CD4-positive, alpha-beta T cell (primary cell): Measurements from ENCODE around the gene TFEC. TPM values are rescaled to one million over a fixed set of nuclear protein-coding genes. Genes with fewer than 3 reads are reported as not detected.

Source experiments
- ATAC-seq: fragments of 200-7000 bp; cut with Tn5 transposase; one replicate; pipeline ENCODE4 v1.10.0; 2022; ENCODE audit warnings: mild to moderate bottlenecking; ENCODE audit not compliant: poor library complexity
- CTCF ChIA-PET: fragments of 350-600 bp; sonication (Branson Sonifier 250); formaldehyde crosslinking; loops from one replicate; lab custom pipeline; 2021; ENCODE audit warnings: antibody characterized with exemption, inconsistent platforms; lab: Charles Lee
- POLR2A ChIA-PET: fragments of 350-600 bp; sonication (Branson Sonifier 250); formaldehyde crosslinking; loops from one replicate; lab custom pipeline; 2021; ENCODE audit warnings: antibody characterized with exemption, inconsistent platforms; lab: Charles Lee
- DNase-seq, 14 experiments: peaks; one replicate each; pipeline ENCODE4 v3.0.0-alpha.2; 2013 to 2020; ENCODE audit warnings: mixed read lengths in 2 of 14
- H3K27ac ChIP-seq, 2 donors: one replicate each; pipeline versions ENCODE4 v1.5.1 to v1.7.0; 2013; ENCODE audit warnings: low read length in 2 of 2, low read depth in 1 of 2, mild to moderate bottlenecking in 1 of 2
- H3K27me3 ChIP-seq, 2 experiments: 1 replicate in 1 of 2; 2 replicates in 1 of 2; pipeline versions ENCODE4 v1.6.1 to v1.7.0; 2013; ENCODE audit warnings: low read length in 2 of 2, control low read depth in 1 of 2, mild to moderate bottlenecking in 1 of 2, moderate library complexity in 1 of 2; ENCODE audit not compliant: insufficient read depth in 2 of 2, control insufficient read depth in 1 of 2
- H3K36me3 ChIP-seq: one replicate; pipeline ENCODE4 v1.6.1; 2013; ENCODE audit warnings: low read length, control low read depth; ENCODE audit not compliant: insufficient read depth
- H3K4me1 ChIP-seq: one replicate; pipeline ENCODE4 v1.6.1; 2013; ENCODE audit warnings: low read length, control low read depth; ENCODE audit not compliant: insufficient read depth
- H3K4me3 ChIP-seq: one replicate; pipeline ENCODE4 v1.5.1; 2013; ENCODE audit warnings: mild to moderate bottlenecking, low read length, moderate library complexity
- H3K9me3 ChIP-seq, 2 experiments: 1 replicate in 1 of 2; 2 replicates in 1 of 2; pipeline versions ENCODE4 v1.6.1 to v1.7.0; 2013; ENCODE audit warnings: low read length in 2 of 2, mild to moderate bottlenecking in 2 of 2, control low read depth in 1 of 2, moderate library complexity in 1 of 2; ENCODE audit not compliant: control insufficient read depth in 1 of 2, insufficient read depth in 1 of 2
- H3K27ac Mint-ChIP-seq: one replicate; pipeline ENCODE4 v1.8.0; 2020; ENCODE audit warnings: mixed read lengths
- H3K27me3 Mint-ChIP-seq: one replicate; pipeline ENCODE4 v1.8.0; 2021; ENCODE audit warnings: mixed read lengths
- H3K36me3 Mint-ChIP-seq: one replicate; pipeline ENCODE4 v1.8.0; 2021; ENCODE audit warnings: low read depth, mixed read lengths
- H3K4me1 Mint-ChIP-seq: one replicate; pipeline ENCODE4 v1.8.0; 2021; ENCODE audit warnings: low read depth, mixed read lengths
- H3K4me3 Mint-ChIP-seq: one replicate; pipeline ENCODE4 v1.8.0; 2020; ENCODE audit warnings: mild to moderate bottlenecking, mixed read lengths
- H3K9me3 Mint-ChIP-seq: one replicate; pipeline ENCODE4 v1.8.0; 2020; ENCODE audit warnings: mixed read lengths
- CTCF ChIP-seq: fragments of 200-600 bp; IDR thresholded peaks from one replicate; pipeline ENCODE4 v1.8.0; 2022; ENCODE audit warnings: antibody characterized with exemption, mild to moderate bottlenecking
- intact Hi-C, 2 experiments: fragments of 100-400 bp; cut with DNase I in 1 of 2; cut with micrococcal nuclease in 1 of 2; formaldehyde crosslinking; loops; one replicate each; pipeline versions ENCODE4 v1.15.1 to v1.9.0; 2023 to 2025; cut with DNase I, micrococcal nuclease
- total RNA-seq, 174 experiments: library from RNA in 2 of 174; stranded (reverse) in 2 of 174; gene quantifications; one replicate each; pipeline ENCODE4 v1.2.3 and lab custom pipeline; 2021 to 2026

Gene TFEC
- total RNA-seq, 2 experiments from 2014 or later, result not detected

- DNase-seq (no peak), ATAC-seq (no peak)
- H3K36me3 Mint-ChIP-seq, result no peaks in the 10 kb centered on the region
- H3K9me3 Mint-ChIP-seq, result no peaks in the 10 kb centered on the region
- no peaks in the 10 kb centered on the region for H3K4me1 Mint-ChIP-seq
- intact Hi-C loops, result no loop called here
- ChIA-PET CTCF (no interaction called here), POLR2A (no interaction called here)
- H3K4me3 Mint-ChIP-seq, result no peak overlapping the region
- Histone ChIP-seq H3K9me3 (no peaks in the 10 kb centered on the region), H3K27me3 (no peaks in the 10 kb centered on the region), H3K4me1 (no peaks in the 10 kb centered on the region), H3K4me3 (no peak overlapping the region), H3K36me3 (no peaks in the 10 kb centered on the region), H3K27ac (no peak overlapping the region)
- no peak for TF ChIP-seq CTCF
- H3K27ac Mint-ChIP-seq, result no peak overlapping the region
- H3K27me3 Mint-ChIP-seq, result peaks cover 5% of the 10 kb centered on the region
Measured at GRCh38 chr7:116034411-116034810, 3.8 kb upstream of the TFEC start.

GRCh38 chr7:116032886-116033285 is 2.3 kb upstream of the TFEC start:
- Histone ChIP-seq H3K27me3 (no peaks in the 10 kb centered on the region), H3K27ac (no peak overlapping the region), H3K36me3 (no peaks in the 10 kb centered on the region), H3K9me3 (no peaks in the 10 kb centered on the region), H3K4me1 (no peaks in the 10 kb centered on the region), H3K4me3 (no peak overlapping the region)
- no peak overlapping the region for H3K27ac Mint-ChIP-seq
- CTCF ChIA-PET, result no interaction called here
- no peaks in the 10 kb centered on the region for H3K9me3 Mint-ChIP-seq
- H3K36me3 Mint-ChIP-seq, result no peaks in the 10 kb centered on the region
- H3K4me1 Mint-ChIP-seq, result no peaks in the 10 kb centered on the region
- H3K4me3 Mint-ChIP-seq, result no peak overlapping the region
- intact Hi-C loops, result no loop called here
- peaks cover 5% of the 10 kb centered on the region for H3K27me3 Mint-ChIP-seq
- ATAC-seq (no peak), DNase-seq (no peak)
- no peak for TF ChIP-seq CTCF
- POLR2A ChIA-PET, result no interaction called here

GRCh38 chr7:116028787-116029186 is 1.8 kb downstream of the TFEC start:
- Histone ChIP-seq H3K27ac (no peak overlapping the region), H3K9me3 (no peaks in the 10 kb centered on the region), H3K4me1 (no peaks in the 10 kb centered on the region), H3K36me3 (no peaks in the 10 kb centered on the region), H3K4me3 (no peak overlapping the region), H3K27me3 (no peaks in the 10 kb centered on the region)
- H3K9me3 Mint-ChIP-seq, result no peaks in the 10 kb centered on the region
- no peak overlapping the region for H3K27ac Mint-ChIP-seq
- ATAC-seq (no peak), DNase-seq (no peak)
- H3K4me3 Mint-ChIP-seq, result no peak overlapping the region
- no peak for TF ChIP-seq CTCF
- ChIA-PET CTCF (no interaction called here), POLR2A (no interaction called here)
- intact Hi-C loops, result no loop called here
- no peaks in the 10 kb centered on the region for H3K36me3 Mint-ChIP-seq
- H3K27me3 Mint-ChIP-seq, result peaks cover 5% of the 10 kb centered on the region
- no peaks in the 10 kb centered on the region for H3K4me1 Mint-ChIP-seq
